Measurements from ENCODE around the gene TXNDC5. TPM values are rescaled to one million over a fixed set of nuclear protein-coding genes. Genes with fewer than 3 reads are reported as not detected.

Gene TXNDC5
- total and polyA plus RNA-seq, 9 of the 15 experiments (the other 6 are each of a cell fraction or from before 2014, with no cell fraction given) = 33.9 to 156 (median 137) TPM

- no peak overlapping the region for H3K27ac ChIP-seq (ENCODE audit: extremely low read depth, low read depth, low read length)
- FAIRE-seq (no peak), ATAC-seq (no peak), DNase-seq (ENCODE audit: extremely low read depth in 1 of 4, low spot score in 3 of 4) (no peak)
- H2AFZ ChIP-seq (ENCODE audit: low read depth, low read length) = no peak overlapping the region
- no peak for TF ChIP-seq ZNF354B (CRISPR knock-in tag; IDR thresholded peaks at IDR 0.05)
- TF ChIP-seq BRD9 (IDR thresholded peaks at IDR 0.05; ENCODE audit: low read depth, partially characterized antibody) = no peak
- no peak for TF ChIP-seq FOXK1 (CRISPR knock-in tag; IDR thresholded peaks at IDR 0.05; ENCODE audit: borderline replicate concordance)
- TF ChIP-seq SREBF1 (IDR thresholded peaks at IDR 0.05; ENCODE audit: borderline replicate concordance, low read depth, low read length) = no peak
- no peak for TF ChIP-seq ZNF282 (CRISPR knock-in tag; IDR thresholded peaks at IDR 0.05)
- H4K20me1 ChIP-seq (replicated peaks; ENCODE audit: control insufficient read depth, insufficient read depth, low read length) = peaks cover 36% of the 10 kb centered on the region
- H3K4me1 ChIP-seq (replicated peaks in 1 of 2; ENCODE audit: control insufficient read depth in 2 of 2, insufficient read depth in 2 of 2, low read length in 2 of 2) = peaks cover 5 to 31% of the 10 kb centered on the region in 2 experiments
- intact Hi-C loops (cut with micrococcal nuclease) = loop anchor here (5.0 kb wide), 1 partner anchor 166 kb away; the partner anchor contains the start of gene BLOC1S5
- in situ Hi-C loops (cut with MboI) = no loop called here
- BruUV-seq (replicated peaks) = no TSS peak
- no peak overlapping the region for H3K4me2 ChIP-seq (ENCODE audit: insufficient read depth, low read length)
- peaks cover 15% of the 10 kb centered on the region; the same call in 2 of the 3 replicates for H3K79me2 ChIP-seq (ENCODE audit: control insufficient read depth, insufficient read depth, low read length)
- 97% methylated on average over 6 of the region's 6 CpGs for WGBS (ENCODE audit: insufficient coverage, low coverage, missing lambda C conversion rate)
- ChIA-PET POLR2A (no interaction called here), CTCF (ENCODE audit: low intra/inter-chr PET ratio) (interaction anchor here (0.7 kb wide), 1 partner anchor 83 kb away, joined by 3 read pairs; no protein-coding TSS in a partner anchor)
- H3K9me1 ChIP-seq (ENCODE audit: control insufficient read depth, insufficient read depth, low read length) = peaks cover 10% of the 10 kb centered on the region
- H3K9me3 ChIP-seq (replicated peaks; ENCODE audit: control insufficient read depth, insufficient read depth, low read depth, low read length) = no peaks in the 10 kb centered on the region
- H3K36me3 ChIP-seq (ENCODE audit: control insufficient read depth, insufficient read depth, low read length) = peaks cover 96% of the 10 kb centered on the region
- no peak overlapping the region for H3K9ac ChIP-seq (ENCODE audit: insufficient read depth in 1 of 2, low read depth in 2 of 2, low read length in 2 of 2)
- no peak overlapping the region for H3K4me3 ChIP-seq
- H3K27me3 ChIP-seq (ENCODE audit: control insufficient read depth in 2 of 2, insufficient read depth in 2 of 2, low read length in 2 of 2) = no peaks in the 10 kb centered on the region
These were observed 14.1 kb downstream of the TXNDC5 start for GRCh38 chr6:7896465-7896987.

- no peak overlapping the region for H3K27ac ChIP-seq (ENCODE audit: extremely low read depth, low read depth, low read length)
- in situ Hi-C loops (cut with MboI) = no loop called here
- DNase-seq (ENCODE audit: extremely low read depth in 1 of 4, low spot score in 3 of 4) = no peak
- peaks cover 10% of the 10 kb centered on the region for H3K9me1 ChIP-seq (ENCODE audit: control insufficient read depth, insufficient read depth, low read length)
- ATAC-seq = no peak
- intact Hi-C loops (cut with micrococcal nuclease) = loop anchor here (5.0 kb wide), 1 partner anchor 167 kb away; the partner anchor contains the start of gene BLOC1S5
- H3K27me3 ChIP-seq (ENCODE audit: control insufficient read depth in 2 of 2, insufficient read depth in 2 of 2, low read length in 2 of 2) = no peaks in the 10 kb centered on the region
- no peaks in the 10 kb centered on the region for H3K9me3 ChIP-seq (replicated peaks; ENCODE audit: control insufficient read depth, insufficient read depth, low read depth, low read length)
- H3K4me2 ChIP-seq (ENCODE audit: insufficient read depth, low read length) = no peak overlapping the region
- BruUV-seq (replicated peaks) = no TSS peak
- CTCF ChIA-PET (ENCODE audit: low intra/inter-chr PET ratio) = no interaction called here
- H2AFZ ChIP-seq (ENCODE audit: low read depth, low read length) = no peak overlapping the region
- H3K9ac ChIP-seq (ENCODE audit: insufficient read depth in 1 of 2, low read depth in 2 of 2, low read length in 2 of 2) = no peak overlapping the region
- no peak for FAIRE-seq
- peaks cover 95% of the 10 kb centered on the region for H3K36me3 ChIP-seq (ENCODE audit: control insufficient read depth, insufficient read depth, low read length)
- POLR2A ChIA-PET = interaction anchor here (1.3 kb wide), 1 partner anchor 8 kb away, joined by 4 read pairs; no protein-coding TSS in a partner anchor
- no peak overlapping the region for H3K4me3 ChIP-seq
- H3K79me2 ChIP-seq (ENCODE audit: control insufficient read depth, insufficient read depth, low read length) = peaks cover 12% of the 10 kb centered on the region; the same call in 2 of the 3 replicates
- H4K20me1 ChIP-seq (replicated peaks; ENCODE audit: control insufficient read depth, insufficient read depth, low read length) = peaks cover 21% of the 10 kb centered on the region
- 97% methylated on average over 7 of the region's 7 CpGs for WGBS (ENCODE audit: insufficient coverage, low coverage, missing lambda C conversion rate)
- peaks cover 5 to 18% of the 10 kb centered on the region in 2 experiments for H3K4me1 ChIP-seq (replicated peaks in 1 of 2; ENCODE audit: control insufficient read depth in 2 of 2, insufficient read depth in 2 of 2, low read length in 2 of 2)
- TF ChIP-seq LCOR (CRISPR knock-in tag; IDR thresholded peaks at IDR 0.05) (no peak), SRSF9 (IDR thresholded peaks at IDR 0.05; ENCODE audit: borderline replicate concordance, low read depth, low read length) (no peak), TCF7L2 (IDR thresholded peaks at IDR 0.05; ENCODE audit: low read depth, low read length) (no peak), PYGO2 (tag; IDR thresholded peaks at IDR 0.05) (no peak), MNT (conservative IDR thresholded peaks at IDR 0.05) (no peak), SP1 (CRISPR knock-in tag; IDR thresholded peaks at IDR 0.05) (no peak), ZNF696 (CRISPR knock-in tag; conservative IDR thresholded peaks at IDR 0.05) (no peak), ZNF395 (CRISPR knock-in tag; IDR thresholded peaks at IDR 0.05) (no peak), FOXK1 (CRISPR knock-in tag; IDR thresholded peaks at IDR 0.05; ENCODE audit: borderline replicate concordance) (no peak), MCM3 (IDR thresholded peaks at IDR 0.05) (no peak), NCOA6 (IDR thresholded peaks at IDR 0.05) (no peak)
These were observed 15.5 kb downstream of the TXNDC5 start for GRCh38 chr6:7895125-7895423.
